ENCODE results near the gene ZNF148.

DNA sequence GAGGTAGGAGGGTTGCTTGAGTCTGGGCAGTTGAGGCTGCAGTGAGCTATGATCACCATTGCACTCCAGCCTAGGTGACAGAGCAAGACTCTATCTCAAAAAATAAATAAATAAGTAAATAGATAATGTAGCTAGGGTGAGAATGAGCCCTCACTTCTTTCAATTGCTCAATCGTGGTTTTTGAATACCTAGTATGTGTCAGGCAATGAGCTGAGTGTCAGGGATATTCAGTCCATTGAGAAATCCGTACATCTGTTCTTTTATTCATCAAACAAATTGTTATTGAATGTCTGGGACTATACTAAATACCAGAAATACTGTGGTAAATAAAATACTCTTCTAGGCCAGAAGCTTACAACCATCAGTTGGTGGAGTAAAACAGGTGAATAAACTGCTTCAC, 6.2 kb upstream of the ZNF148 start:
- TF ChIP-seq, protein P1, sequence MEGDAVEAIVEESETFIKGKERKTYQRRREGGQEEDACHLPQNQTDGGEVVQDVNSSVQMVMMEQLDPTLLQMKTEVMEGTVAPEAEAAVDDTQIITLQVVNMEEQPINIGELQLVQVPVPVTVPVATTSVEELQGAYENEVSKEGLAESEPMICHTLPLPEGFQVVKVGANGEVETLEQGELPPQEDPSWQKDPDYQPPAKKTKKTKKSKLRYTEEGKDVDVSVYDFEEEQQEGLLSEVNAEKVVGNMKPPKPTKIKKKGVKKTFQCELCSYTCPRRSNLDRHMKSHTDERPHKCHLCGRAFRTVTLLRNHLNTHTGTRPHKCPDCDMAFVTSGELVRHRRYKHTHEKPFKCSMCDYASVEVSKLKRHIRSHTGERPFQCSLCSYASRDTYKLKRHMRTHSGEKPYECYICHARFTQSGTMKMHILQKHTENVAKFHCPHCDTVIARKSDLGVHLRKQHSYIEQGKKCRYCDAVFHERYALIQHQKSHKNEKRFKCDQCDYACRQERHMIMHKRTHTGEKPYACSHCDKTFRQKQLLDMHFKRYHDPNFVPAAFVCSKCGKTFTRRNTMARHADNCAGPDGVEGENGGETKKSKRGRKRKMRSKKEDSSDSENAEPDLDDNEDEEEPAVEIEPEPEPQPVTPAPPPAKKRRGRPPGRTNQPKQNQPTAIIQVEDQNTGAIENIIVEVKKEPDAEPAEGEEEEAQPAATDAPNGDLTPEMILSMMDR (IDR thresholded peaks at IDR 0.05): no peak
- TF ChIP-seq POLR2AphosphoS5 (IDR thresholded peaks at IDR 0.05): no peak
